ENCODE data around the gene MOSPD2.

MOSPD2 gene

DNA sequence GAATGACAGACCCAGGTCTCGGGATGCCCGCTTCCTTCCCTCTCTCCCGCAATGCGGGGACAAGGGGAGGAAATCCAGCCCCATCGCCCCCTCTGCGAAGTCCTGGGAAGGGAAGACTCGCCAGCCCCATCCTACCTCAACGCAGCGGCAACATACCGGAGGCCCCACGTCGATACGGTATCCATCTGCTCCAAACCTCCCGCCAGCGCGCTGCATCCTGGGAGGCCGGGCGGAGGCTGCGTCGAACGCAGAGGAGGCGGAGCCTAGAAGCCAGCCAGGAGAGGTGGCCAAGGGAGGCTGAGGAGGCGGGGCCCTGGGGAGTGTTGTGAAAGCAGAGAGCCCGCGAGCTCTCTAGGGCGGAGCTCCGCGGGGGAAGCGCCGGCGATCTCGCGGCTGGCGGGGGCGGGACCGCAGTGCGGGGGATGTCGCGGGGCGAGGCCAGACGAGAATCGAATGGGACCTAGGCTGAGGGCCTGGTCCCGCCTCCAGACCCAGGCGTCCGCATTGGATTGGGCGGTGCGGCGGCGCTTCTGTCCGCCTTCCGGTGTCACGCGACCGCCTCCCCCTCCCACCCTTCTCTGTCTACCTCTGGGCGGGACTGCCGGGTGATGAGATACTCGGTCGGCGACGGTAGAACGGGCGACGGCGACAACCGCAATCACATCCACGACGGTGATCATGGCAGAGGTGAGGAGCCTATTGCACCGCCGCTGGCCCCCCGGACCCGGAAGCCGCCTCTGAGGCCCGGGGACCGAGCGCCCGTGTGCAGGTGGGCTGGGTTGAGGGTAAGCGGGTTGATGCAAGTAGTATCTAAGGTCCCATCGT lies at the start of gene MOSPD2, which contains the start of gene FANCB:
TSS of gene MOSPD2 (plus strand) at position 571 of the 825 bp plus-strand sequence. CDS start at position 679, 108 bp downstream.
TSS of gene FANCB (minus strand) at position 219 of the 825 bp plus-strand sequence. CDS start 7,559 bp downstream, outside the sequence.
- no peaks in the 10 kb centered on the region for H3K27me3 ChIP-seq (replicated peaks; ENCODE audit: control insufficient read depth, insufficient read depth, low read length)
- H3K36me3 ChIP-seq (ENCODE audit: control insufficient read depth, insufficient read depth, low read length) = no peaks in the 10 kb centered on the region
- peak; percentile 96 for DNase-seq (ENCODE audit: extremely low read depth, insufficient read length)
- TF ChIP-seq, protein P1, sequence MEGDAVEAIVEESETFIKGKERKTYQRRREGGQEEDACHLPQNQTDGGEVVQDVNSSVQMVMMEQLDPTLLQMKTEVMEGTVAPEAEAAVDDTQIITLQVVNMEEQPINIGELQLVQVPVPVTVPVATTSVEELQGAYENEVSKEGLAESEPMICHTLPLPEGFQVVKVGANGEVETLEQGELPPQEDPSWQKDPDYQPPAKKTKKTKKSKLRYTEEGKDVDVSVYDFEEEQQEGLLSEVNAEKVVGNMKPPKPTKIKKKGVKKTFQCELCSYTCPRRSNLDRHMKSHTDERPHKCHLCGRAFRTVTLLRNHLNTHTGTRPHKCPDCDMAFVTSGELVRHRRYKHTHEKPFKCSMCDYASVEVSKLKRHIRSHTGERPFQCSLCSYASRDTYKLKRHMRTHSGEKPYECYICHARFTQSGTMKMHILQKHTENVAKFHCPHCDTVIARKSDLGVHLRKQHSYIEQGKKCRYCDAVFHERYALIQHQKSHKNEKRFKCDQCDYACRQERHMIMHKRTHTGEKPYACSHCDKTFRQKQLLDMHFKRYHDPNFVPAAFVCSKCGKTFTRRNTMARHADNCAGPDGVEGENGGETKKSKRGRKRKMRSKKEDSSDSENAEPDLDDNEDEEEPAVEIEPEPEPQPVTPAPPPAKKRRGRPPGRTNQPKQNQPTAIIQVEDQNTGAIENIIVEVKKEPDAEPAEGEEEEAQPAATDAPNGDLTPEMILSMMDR (IDR thresholded peaks at IDR 0.05; ENCODE audit: insufficient read depth, low read length, poor library complexity, severe bottlenecking) = no peak
- peak within 1 kb of the TSS; percentile 78 for H3K4me3 ChIP-seq (replicated peaks; ENCODE audit: low read depth, low read length)

DNA sequence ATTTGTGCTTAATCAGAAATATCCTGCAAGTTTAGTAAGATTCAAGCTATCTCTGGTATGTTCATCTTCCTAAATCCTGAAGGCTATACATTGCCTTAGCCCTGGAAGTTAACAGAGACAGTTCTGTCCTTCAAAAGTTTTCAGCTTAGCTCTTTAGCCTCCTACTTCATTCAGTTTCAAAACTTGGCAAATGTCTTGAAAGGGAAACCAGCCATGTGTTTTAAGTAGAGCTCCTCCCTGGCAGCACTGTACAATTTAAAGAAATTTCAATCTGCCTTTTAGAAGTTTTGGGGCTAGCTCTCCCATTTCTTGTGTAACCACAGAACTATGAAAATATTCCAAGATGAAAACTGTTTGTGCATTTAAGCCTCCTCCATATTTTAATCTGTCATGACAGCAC lies 47.4 kb upstream of the MOSPD2 start:
- H3K4me3 ChIP-seq (replicated peaks; ENCODE audit: low read depth, low read length) = no peak overlapping the region
- TF ChIP-seq, protein P1 (IDR thresholded peaks at IDR 0.05; ENCODE audit: insufficient read depth, low read length, poor library complexity, severe bottlenecking) = no peak
- no peaks in the 10 kb centered on the region for H3K27me3 ChIP-seq (replicated peaks; ENCODE audit: control insufficient read depth, insufficient read depth, low read length)
- no peaks in the 10 kb centered on the region for H3K36me3 ChIP-seq (ENCODE audit: control insufficient read depth, insufficient read depth, low read length)
- no peak for DNase-seq (ENCODE audit: extremely low read depth, insufficient read length)

DNA sequence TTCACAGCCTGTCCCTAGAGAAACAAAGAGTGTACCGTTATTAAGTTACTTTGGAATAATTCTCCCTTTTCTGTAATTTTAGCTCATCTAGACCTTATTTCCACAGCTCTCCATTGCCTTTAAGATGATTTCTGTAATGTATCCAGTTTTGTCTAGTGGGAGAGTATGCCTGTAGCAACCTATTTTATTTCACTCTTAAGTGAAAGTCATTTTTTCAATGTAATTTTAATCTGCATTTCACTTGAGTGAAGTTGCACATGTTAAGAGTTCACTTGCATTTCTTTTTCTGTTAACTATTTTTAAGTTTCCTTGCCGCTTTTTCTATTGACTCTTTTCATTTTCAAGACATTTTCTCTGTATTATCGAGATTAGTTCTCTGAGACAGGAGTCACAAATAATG lies 46.9 kb upstream of the MOSPD2 start:
- DNase-seq (ENCODE audit: extremely low read depth, insufficient read length) = no peak
- H3K36me3 ChIP-seq (ENCODE audit: control insufficient read depth, insufficient read depth, low read length) = no peaks in the 10 kb centered on the region
- H3K4me3 ChIP-seq (replicated peaks; ENCODE audit: low read depth, low read length) = no peak overlapping the region
- TF ChIP-seq, protein P1 (IDR thresholded peaks at IDR 0.05; ENCODE audit: insufficient read depth, low read length, poor library complexity, severe bottlenecking) = no peak
- H3K27me3 ChIP-seq (replicated peaks; ENCODE audit: control insufficient read depth, insufficient read depth, low read length) = no peaks in the 10 kb centered on the region

DNA sequence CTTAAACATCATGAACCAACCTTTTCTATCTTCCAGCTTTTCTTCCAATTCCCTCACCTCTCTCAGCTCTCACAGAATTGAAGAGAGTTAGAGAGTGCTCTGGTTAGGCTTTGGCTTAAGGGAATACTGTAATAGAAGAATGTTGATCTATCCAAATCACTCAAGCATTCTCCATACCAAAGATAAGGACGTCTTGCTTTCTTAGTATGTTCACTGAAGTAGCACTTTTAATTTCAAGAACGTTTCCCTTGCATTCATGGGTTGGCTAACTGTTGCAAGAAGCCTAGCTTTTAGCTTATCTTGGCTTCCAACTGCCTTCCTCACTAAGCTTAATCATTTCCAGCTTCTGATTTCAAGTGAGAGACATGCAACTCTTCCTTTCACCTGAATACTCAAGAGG lies 43.6 kb upstream of the MOSPD2 start:
- Histone ChIP-seq H3K4me3 (replicated peaks; ENCODE audit: low read depth, low read length) (no peak overlapping the region), H3K27me3 (replicated peaks; ENCODE audit: control insufficient read depth, insufficient read depth, low read length) (no peaks in the 10 kb centered on the region), H3K36me3 (ENCODE audit: control insufficient read depth, insufficient read depth, low read length) (no peaks in the 10 kb centered on the region)
- TF ChIP-seq, protein P1 (IDR thresholded peaks at IDR 0.05; ENCODE audit: insufficient read depth, low read length, poor library complexity, severe bottlenecking) = no peak
- DNase-seq (ENCODE audit: extremely low read depth, insufficient read length) = no peak

DNA sequence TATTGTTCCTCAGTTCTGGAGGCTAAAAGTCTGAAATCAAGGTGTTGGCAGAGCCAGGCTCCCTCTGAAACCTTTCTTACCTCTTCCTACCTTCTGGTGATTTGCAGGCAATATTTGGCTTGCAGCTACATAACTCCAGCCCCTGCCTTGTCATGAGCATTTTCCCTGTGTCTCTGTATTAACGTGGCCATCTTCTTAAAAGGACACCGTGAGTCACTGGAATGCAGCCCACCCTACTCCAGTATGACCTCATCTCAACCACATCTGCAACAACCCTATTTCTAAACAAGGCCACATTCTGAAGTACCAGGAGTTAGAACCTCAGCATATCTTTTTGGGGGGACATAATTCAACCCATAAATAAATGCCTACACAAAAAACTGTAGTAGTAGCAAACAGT lies 41.1 kb upstream of the MOSPD2 start:
- H3K27me3 ChIP-seq (replicated peaks; ENCODE audit: control insufficient read depth, insufficient read depth, low read length) = no peaks in the 10 kb centered on the region
- H3K4me3 ChIP-seq (replicated peaks; ENCODE audit: low read depth, low read length) = no peak overlapping the region
- H3K36me3 ChIP-seq (ENCODE audit: control insufficient read depth, insufficient read depth, low read length) = no peaks in the 10 kb centered on the region
- no peak for DNase-seq (ENCODE audit: extremely low read depth, insufficient read length)
- TF ChIP-seq, protein P1 (IDR thresholded peaks at IDR 0.05; ENCODE audit: insufficient read depth, low read length, poor library complexity, severe bottlenecking) = no peak
